ENCODE results near the gene TINAG. TPM values are rescaled to one million over a fixed set of nuclear protein-coding genes. Genes with fewer than 3 reads are reported as not detected.
A peak's percentile ranks its signal among the peaks of the same experiment; 100 is the strongest.

Gene TINAG
- total RNA-seq, 6 donors from 2014 or later: not detected

- Histone ChIP-seq H3K27ac (no peak overlapping the region), H3K4me1 (no peaks in the 10 kb centered on the region), H3K27me3 (no peaks in the 10 kb centered on the region), H3K9me3 (no peaks in the 10 kb centered on the region), H3K36me3 (no peaks in the 10 kb centered on the region), H3K4me3 (no peak overlapping the region)
- WGBS, 2 donors: 36 to 58% methylated on average over 2 of the region's 2 CpGs
- ATAC-seq (ENCODE audit: low FRiP score in 2 of 2) (peak in 1 of 2 donors; percentile 95), DNase-seq (no peak)
- no peak for TF ChIP-seq CTCF (IDR thresholded peaks at IDR 0.05)
- TF ChIP-seq POLR2AphosphoS5 (IDR thresholded peaks at IDR 0.05): no peak
- no peak for TF ChIP-seq EP300 (IDR thresholded peaks at IDR 0.05)
- TF ChIP-seq POLR2A (IDR thresholded peaks at IDR 0.05): no peak
Observed at GRCh38 chr6:54335871-54336270, 27.6 kb downstream of the TINAG start.

- ATAC-seq (ENCODE audit: low FRiP score in 2 of 2) (no peak), DNase-seq (no peak)
- Histone ChIP-seq H3K36me3 (no peaks in the 10 kb centered on the region), H3K9me3 (no peaks in the 10 kb centered on the region), H3K4me1 (no peaks in the 10 kb centered on the region), H3K27me3 (no peaks in the 10 kb centered on the region), H3K27ac (no peak overlapping the region), H3K4me3 (no peak overlapping the region)
- 95 to 99% methylated on average over 2 of the region's 2 CpGs for WGBS, 2 donors
- TF ChIP-seq CTCF (IDR thresholded peaks at IDR 0.05): no peak
- TF ChIP-seq POLR2A (IDR thresholded peaks at IDR 0.05): no peak
- TF ChIP-seq EP300 (IDR thresholded peaks at IDR 0.05): no peak
- TF ChIP-seq POLR2AphosphoS5 (IDR thresholded peaks at IDR 0.05): no peak
Observed at GRCh38 chr6:54353975-54354374, 45.7 kb downstream of the TINAG start.

- Histone ChIP-seq H3K36me3 (no peaks in the 10 kb centered on the region), H3K9me3 (no peaks in the 10 kb centered on the region), H3K27ac (no peak overlapping the region), H3K4me3 (no peak overlapping the region), H3K27me3 (no peaks in the 10 kb centered on the region), H3K4me1 (no peaks in the 10 kb centered on the region)
- 76% methylated on average over 2 of the region's 2 CpGs for WGBS, 2 donors
- no peak for ATAC-seq (ENCODE audit: low FRiP score in 2 of 2)
- no peak for DNase-seq
- TF ChIP-seq POLR2A (IDR thresholded peaks at IDR 0.05) (no peak), CTCF (IDR thresholded peaks at IDR 0.05) (no peak), EP300 (IDR thresholded peaks at IDR 0.05) (no peak), POLR2AphosphoS5 (IDR thresholded peaks at IDR 0.05) (no peak)
Observed at GRCh38 chr6:54354608-54355007, 46.4 kb downstream of the TINAG start.

GRCh38 chr6:54357141-54357540, 48.9 kb downstream of the TINAG start:
- no peak overlapping the region for H3K4me3 ChIP-seq
- 56 to 58% methylated on average over 1 of the region's 1 CpG for WGBS, 2 donors
- no peaks in the 10 kb centered on the region for H3K36me3 ChIP-seq
- no peak for DNase-seq
- no peaks in the 10 kb centered on the region for H3K4me1 ChIP-seq
- no peak for TF ChIP-seq CTCF (IDR thresholded peaks at IDR 0.05)
- TF ChIP-seq POLR2A (IDR thresholded peaks at IDR 0.05): no peak
- no peak for ATAC-seq (ENCODE audit: low FRiP score in 2 of 2)
- H3K9me3 ChIP-seq: no peaks in the 10 kb centered on the region
- no peaks in the 10 kb centered on the region for H3K27me3 ChIP-seq
- no peak overlapping the region for H3K27ac ChIP-seq

GRCh38 chr6:54361188-54361587, 52.9 kb downstream of the TINAG start:
- WGBS, 2 donors: 92 to 93% methylated on average over 1 of the region's 1 CpG
- H3K9me3 ChIP-seq: no peaks in the 10 kb centered on the region
- ATAC-seq (ENCODE audit: low FRiP score in 2 of 2): no peak

More at GRCh38 chr6:54361188-54361587, 52.9 kb downstream of the TINAG start:
- Histone ChIP-seq H3K27ac (no peak overlapping the region), H3K36me3 (no peaks in the 10 kb centered on the region), H3K27me3 (no peaks in the 10 kb centered on the region), H3K4me3 (no peak overlapping the region), H3K4me1 (no peaks in the 10 kb centered on the region)
- TF ChIP-seq POLR2AphosphoS5 (IDR thresholded peaks at IDR 0.05) (no peak), POLR2A (IDR thresholded peaks at IDR 0.05) (no peak), CTCF (IDR thresholded peaks at IDR 0.05) (no peak), EP300 (IDR thresholded peaks at IDR 0.05) (no peak)
- no peak for DNase-seq

Data from upper lobe of left lung (tissue), 6 donors.